HepG2 (cell line): ENCODE measurements around the gene NTRK2. TPM values are rescaled to one million over a fixed set of nuclear protein-coding genes. Genes with fewer than 3 reads are reported as not detected.

Source experiments
- ATAC-seq: fragments of 200-7000 bp; cut with Tn5 transposase; 3 replicates; pipeline ENCODE4 v1.9.1; 2020; ENCODE audit warnings: mild to moderate bottlenecking, moderate library complexity
- BruUV-seq: library from RNA; stranded (reverse); fragments of 400-500 nt; replicated peaks from 2 replicates; lab custom pipeline; 2021; lab: Mats Ljungman, UMichigan
- CTCF ChIA-PET: fragments of 300-600 bp; formaldehyde crosslinking; extraction: SDS; loops from one replicate; lab custom pipeline; 2021; ENCODE audit warnings: low total read pairs, inconsistent platforms, low intra/inter-chr PET ratio; lab: Yijun Ruan, JAX
- POLR2A ChIA-PET: fragments of 350-600 bp; sonication (Branson Sonifier 250); formaldehyde crosslinking; loops from one replicate; lab custom pipeline; 2020; ENCODE audit warnings: antibody characterized with exemption, inconsistent platforms; lab: Yijun Ruan, JAX
- DNase-seq: peaks from one replicate; pipeline ENCODE4 v3.0.0-alpha.2; 2015; ENCODE audit warnings: low spot score
- FAIRE-seq: peaks from 3 replicates; lab custom pipeline; 2011; peaks lifted over from hg19 to GRCh38; lab: Jason Lieb, UNC
- H2AFZ ChIP-seq: one replicate; pipeline ENCODE4 v1.6.1; 2011; ENCODE audit warnings: low read length, inconsistent platforms
- H3K27ac ChIP-seq: fragments of 300-600 bp; 3 replicates; pipeline ENCODE4 v1.8.0; 2011; ENCODE audit warnings: mixed run types, mild to moderate bottlenecking, mixed read lengths, low read length, inconsistent platforms; ENCODE audit not compliant: insufficient read depth; ENCODE audit errors: extremely low read length
- H3K27me3 ChIP-seq, 2 experiments: fragments of 200-600 bp in 1 of 2; 2 replicates in 1 of 2; 3 replicates in 1 of 2; pipeline versions ENCODE4 v1.6.0 to v1.8.0; 2011; ENCODE audit warnings: low read length in 2 of 2, mild to moderate bottlenecking in 2 of 2, moderate library complexity in 2 of 2, inconsistent platforms in 1 of 2; ENCODE audit not compliant: insufficient read depth in 2 of 2, control insufficient read depth in 1 of 2
- H3K36me3 ChIP-seq, 2 experiments: fragments of 200-600 bp in 1 of 2; replicated peaks in 1 of 2; 2 replicates in 1 of 2; 3 replicates in 1 of 2; pipeline versions ENCODE4 v1.5.1 to v1.8.0; 2011; ENCODE audit warnings: low read length in 2 of 2, inconsistent platforms in 1 of 2; ENCODE audit not compliant: insufficient read depth in 2 of 2, control insufficient read depth in 1 of 2
- H3K4me1 ChIP-seq: 2 replicates; pipeline ENCODE4 v1.5.1; 2012; ENCODE audit warnings: low read length, inconsistent platforms; ENCODE audit not compliant: insufficient read depth
- H3K4me2 ChIP-seq: 2 replicates; pipeline ENCODE4 v1.6.0; 2011; ENCODE audit warnings: low read depth, low read length, inconsistent platforms
- H3K4me3 ChIP-seq, 3 experiments: fragments of 200-600 bp in 1 of 3; sonication (generic), shearing (Covaris generic) in 1 of 3; replicated peaks in 1 of 3; 2 replicates each; pipeline ENCODE4 v1.5.1; 2011 to 2016; ENCODE audit warnings: low read length in 3 of 3, inconsistent platforms in 2 of 3, low read depth in 2 of 3, mild to moderate bottlenecking in 2 of 3, control low read depth in 1 of 3, mixed read lengths in 1 of 3; ENCODE audit not compliant: insufficient read depth in 1 of 3
- H3K79me2 ChIP-seq: one replicate; pipeline ENCODE4 v1.6.1; 2011; ENCODE audit warnings: low read length, inconsistent platforms; ENCODE audit not compliant: insufficient read depth
- H3K9ac ChIP-seq: 2 replicates; pipeline ENCODE4 v1.6.0; 2011; ENCODE audit warnings: mild to moderate bottlenecking, low read depth, low read length, inconsistent platforms; ENCODE audit not compliant: insufficient read depth
- H3K9me3 ChIP-seq: 2 replicates; pipeline ENCODE4 v1.5.1; 2012; ENCODE audit warnings: mild to moderate bottlenecking, low read length
- H4K20me1 ChIP-seq: 2 replicates; pipeline ENCODE4 v1.6.0; 2011; ENCODE audit warnings: inconsistent platforms, mild to moderate bottlenecking, low read length, moderate library complexity; ENCODE audit not compliant: insufficient read depth
- ATF1 ChIP-seq: IDR thresholded peaks from 2 replicates; pipeline ENCODE4 v1.6.1; 2016; ENCODE audit warnings: mild to moderate bottlenecking, control low read depth
- MEIS1 ChIP-seq: sonication (generic); formaldehyde crosslinking; IDR thresholded peaks from 2 replicates; pipeline ENCODE4 v1.9.0; 2021; ENCODE audit warnings: mild to moderate bottlenecking, missing genetic modification reagents, moderate library complexity, borderline replicate concordance
- PTBP1 ChIP-seq: fragments of 200-400 bp; formaldehyde crosslinking; IDR thresholded peaks from 2 replicates; pipeline ENCODE4 v1.6.1; 2018; ENCODE audit warnings: low read length, low read depth; ENCODE audit not compliant: poor library complexity, severe bottlenecking
- RORA ChIP-seq: sonication (generic); formaldehyde crosslinking; IDR thresholded peaks from 2 replicates; pipeline ENCODE4 v1.5.0; 2020; ENCODE audit warnings: mild to moderate bottlenecking, missing genetic modification reagents, moderate library complexity
- SETDB1 ChIP-seq: sonication (generic); formaldehyde crosslinking; IDR thresholded peaks from 2 replicates; pipeline ENCODE4 v1.5.1; 2020; ENCODE audit warnings: missing genetic modification reagents, mild to moderate bottlenecking, borderline replicate concordance
- SMARCC2 ChIP-seq: fragments of 450-650 bp; IDR thresholded peaks from 2 replicates; pipeline ENCODE4 v1.6.1; 2017; ENCODE audit warnings: antibody characterized with exemption, mild to moderate bottlenecking
- SOX5 ChIP-seq: IDR thresholded peaks from 2 replicates; pipeline ENCODE4 v1.6.1; 2016; ENCODE audit warnings: borderline replicate concordance
- SP2 ChIP-seq: sonication (generic); formaldehyde crosslinking; IDR thresholded peaks from 2 replicates; pipeline ENCODE4 v1.5.1; 2020; ENCODE audit warnings: mild to moderate bottlenecking, missing genetic modification reagents
- WGBS: methylation state at CpG from one replicate; pipeline ENCODE4 v1.1.6; 2017; ENCODE audit warnings: low lambda C conversion rate; 5-methylcytosine and 5-hydroxymethylcytosine counted together
- in situ Hi-C: cut with HindIII; loops from 2 replicates; pipeline ENCODE4 v1.10.0; 2017; ENCODE audit warnings: low pct_unique_long_range_greater_than_20kb; ENCODE audit not compliant: extremely low pct_ligation_motif_present
- intact Hi-C: fragments of 100-400 bp; cut with micrococcal nuclease; formaldehyde crosslinking; loops from one replicate; pipeline ENCODE4 v1.10.0; 2022; ENCODE audit not compliant: unreplicated experiment
- polyA plus RNA-seq, 8 experiments: library from polyadenylated mRNA; depleted of rRNA in 3 of 8; stranded (reverse) in 7 of 8; unstranded in 1 of 8; fragments of >200 nt; fragmentation: Illumina TruSeq in 4 of 8; extraction: Trizol in 4 of 8; gene quantifications; 2 replicates each; pipeline versions ENCODE4 v1.2.1 to v1.2.3, GENCODE V29; 2011 to 2016; ENCODE audit warnings: low read depth in 4 of 8, missing spikeins in 1 of 8, mixed read lengths in 1 of 8; ENCODE audit not compliant: insufficient read depth in 1 of 8
- total RNA-seq, 5 experiments: library from RNA; depleted of rRNA; stranded (reverse); fragments of >200 nt; fragmentation: Illumina TruSeq; extraction: Trizol; gene quantifications; 2 replicates each; pipeline ENCODE4 v1.2.3, GENCODE V29; 2016; ENCODE audit warnings: low read depth in 1 of 5
- TF ChIP-seq, protein P1 (sequence below): IDR thresholded peaks from 2 replicates; pipeline ENCODE4 v1.6.1; 2016; ENCODE audit warnings: low read depth
- TF ChIP-seq, protein P2 (sequence below): sonication (generic); formaldehyde crosslinking; IDR thresholded peaks from 2 replicates; pipeline ENCODE4 v1.4.0; 2020; ENCODE audit warnings: missing genetic modification reagents
- TF ChIP-seq, protein P3 (sequence below): IDR thresholded peaks from 2 replicates; pipeline ENCODE4 v1.6.1; 2012; ENCODE audit warnings: inconsistent platforms
- TF ChIP-seq, protein P4 (sequence below): fragments of 450-650 bp; IDR thresholded peaks from 2 replicates; pipeline ENCODE4 v1.6.1; 2016

Gene NTRK2
- total and polyA plus RNA-seq, 2 of the 13 experiments (the other 11 are each of a cell fraction or from before 2014, with no cell fraction given), result not detected

DNA sequence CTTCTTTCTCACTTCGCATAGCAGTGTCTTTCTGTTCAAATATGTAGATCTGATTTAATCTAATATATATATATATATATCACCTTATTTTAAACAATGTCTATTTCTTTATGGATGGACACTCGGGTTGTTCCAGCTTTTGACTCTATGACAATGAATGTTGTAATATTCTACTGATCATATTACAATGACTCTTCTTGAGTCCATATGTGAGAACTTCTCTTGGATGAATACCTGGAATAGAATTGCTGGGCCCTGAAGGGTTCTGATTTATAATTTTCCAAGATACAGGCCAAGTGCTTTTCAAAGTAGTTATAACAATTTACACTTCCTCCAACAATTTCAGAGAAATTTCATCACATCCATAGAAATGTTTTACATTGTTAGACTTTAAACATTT lies 28.8 kb downstream of the NTRK2 start:
- 4% methylated on average over 2 of the region's 2 CpGs for WGBS
- TF ChIP-seq MEIS1 (no peak), SP2 (no peak)
- Histone ChIP-seq H3K9ac (no peak overlapping the region), H2AFZ (no peak overlapping the region), H4K20me1 (no peaks in the 10 kb centered on the region), H3K4me1 (no peaks in the 10 kb centered on the region), H3K36me3 (no peaks in the 10 kb centered on the region), H3K4me2 (no peak overlapping the region), H3K27ac (no peak overlapping the region), H3K4me3 (no peak overlapping the region), H3K27me3 (no peaks in the 10 kb centered on the region; a peak in 1 of 5 replicates), H3K79me2 (no peaks in the 10 kb centered on the region), H3K9me3 (no peaks in the 10 kb centered on the region)
- ChIA-PET POLR2A (no interaction called here), CTCF (no interaction called here)
- no peak for DNase-seq
- intact Hi-C loops, result no loop called here
- BruUV-seq, result no TSS peak
- no peak for ATAC-seq
- in situ Hi-C loops, result loop anchor here (25.0 kb wide), 1 partner anchor 564 kb away; no protein-coding TSS in a partner anchor
- no peak for FAIRE-seq

DNA sequence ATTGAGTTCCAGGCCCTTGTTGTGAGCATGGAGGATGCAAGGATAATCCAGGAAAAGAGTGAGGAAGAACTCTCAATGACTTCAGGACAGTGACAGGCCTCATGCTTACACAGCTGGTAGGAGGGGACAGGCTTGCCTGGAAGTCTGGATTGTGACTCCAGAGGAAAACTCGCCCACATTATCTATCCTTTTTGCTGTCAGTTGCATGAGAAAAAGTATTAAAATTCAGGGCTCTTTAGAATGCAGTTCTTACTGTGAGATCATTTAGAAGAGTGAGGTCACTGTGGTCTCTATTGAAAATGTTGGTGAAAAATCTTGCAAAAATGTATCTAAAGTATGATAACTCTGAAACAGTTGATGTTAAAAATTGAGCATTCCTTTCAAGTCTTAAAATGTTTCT lies 30.5 kb downstream of the NTRK2 start:
- ATAC-seq (no peak), FAIRE-seq (no peak), DNase-seq (no peak)
- no peak overlapping the region for H2AFZ ChIP-seq
- no peaks in the 10 kb centered on the region for H4K20me1 ChIP-seq
- TF ChIP-seq, protein P1, sequence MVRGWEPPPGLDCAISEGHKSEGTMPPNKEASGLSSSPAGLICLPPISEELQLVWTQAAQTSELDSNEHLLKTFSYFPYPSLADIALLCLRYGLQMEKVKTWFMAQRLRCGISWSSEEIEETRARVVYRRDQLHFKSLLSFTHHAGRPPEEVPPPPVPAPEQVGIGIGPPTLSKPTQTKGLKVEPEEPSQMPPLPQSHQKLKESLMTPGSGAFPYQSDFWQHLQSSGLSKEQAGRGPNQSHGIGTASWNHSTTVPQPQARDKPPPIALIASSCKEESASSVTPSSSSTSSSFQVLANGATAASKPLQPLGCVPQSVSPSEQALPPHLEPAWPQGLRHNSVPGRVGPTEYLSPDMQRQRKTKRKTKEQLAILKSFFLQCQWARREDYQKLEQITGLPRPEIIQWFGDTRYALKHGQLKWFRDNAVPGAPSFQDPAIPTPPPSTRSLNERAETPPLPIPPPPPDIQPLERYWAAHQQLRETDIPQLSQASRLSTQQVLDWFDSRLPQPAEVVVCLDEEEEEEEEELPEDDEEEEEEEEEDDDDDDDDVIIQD (CRISPR knock-in tag), result no peak
- TF ChIP-seq, protein P2, sequence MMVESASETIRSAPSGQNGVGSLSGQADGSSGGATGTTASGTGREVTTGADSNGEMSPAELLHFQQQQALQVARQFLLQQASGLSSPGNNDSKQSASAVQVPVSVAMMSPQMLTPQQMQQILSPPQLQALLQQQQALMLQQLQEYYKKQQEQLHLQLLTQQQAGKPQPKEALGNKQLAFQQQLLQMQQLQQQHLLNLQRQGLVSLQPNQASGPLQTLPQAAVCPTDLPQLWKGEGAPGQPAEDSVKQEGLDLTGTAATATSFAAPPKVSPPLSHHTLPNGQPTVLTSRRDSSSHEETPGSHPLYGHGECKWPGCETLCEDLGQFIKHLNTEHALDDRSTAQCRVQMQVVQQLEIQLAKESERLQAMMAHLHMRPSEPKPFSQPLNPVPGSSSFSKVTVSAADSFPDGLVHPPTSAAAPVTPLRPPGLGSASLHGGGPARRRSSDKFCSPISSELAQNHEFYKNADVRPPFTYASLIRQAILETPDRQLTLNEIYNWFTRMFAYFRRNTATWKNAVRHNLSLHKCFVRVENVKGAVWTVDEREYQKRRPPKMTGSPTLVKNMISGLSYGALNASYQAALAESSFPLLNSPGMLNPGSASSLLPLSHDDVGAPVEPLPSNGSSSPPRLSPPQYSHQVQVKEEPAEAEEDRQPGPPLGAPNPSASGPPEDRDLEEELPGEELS (CRISPR knock-in tag), result no peak
- TF ChIP-seq, protein P3, sequence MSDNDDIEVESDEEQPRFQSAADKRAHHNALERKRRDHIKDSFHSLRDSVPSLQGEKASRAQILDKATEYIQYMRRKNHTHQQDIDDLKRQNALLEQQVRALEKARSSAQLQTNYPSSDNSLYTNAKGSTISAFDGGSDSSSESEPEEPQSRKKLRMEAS, result no peak
- TF ChIP-seq, protein P4, sequence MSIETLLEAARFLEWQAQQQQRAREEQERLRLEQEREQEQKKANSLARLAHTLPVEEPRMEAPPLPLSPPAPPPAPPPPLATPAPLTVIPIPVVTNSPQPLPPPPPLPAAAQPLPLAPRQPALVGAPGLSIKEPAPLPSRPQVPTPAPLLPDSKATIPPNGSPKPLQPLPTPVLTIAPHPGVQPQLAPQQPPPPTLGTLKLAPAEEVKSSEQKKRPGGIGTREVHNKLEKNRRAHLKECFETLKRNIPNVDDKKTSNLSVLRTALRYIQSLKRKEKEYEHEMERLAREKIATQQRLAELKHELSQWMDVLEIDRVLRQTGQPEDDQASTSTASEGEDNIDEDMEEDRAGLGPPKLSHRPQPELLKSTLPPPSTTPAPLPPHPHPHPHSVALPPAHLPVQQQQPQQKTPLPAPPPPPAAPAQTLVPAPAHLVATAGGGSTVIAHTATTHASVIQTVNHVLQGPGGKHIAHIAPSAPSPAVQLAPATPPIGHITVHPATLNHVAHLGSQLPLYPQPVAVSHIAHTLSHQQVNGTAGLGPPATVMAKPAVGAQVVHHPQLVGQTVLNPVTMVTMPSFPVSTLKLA, result no peak
- no peak for TF ChIP-seq SETDB1 (CRISPR knock-in tag)
- no peak for TF ChIP-seq RORA (CRISPR knock-in tag)
- no peak for TF ChIP-seq ATF1
- TF ChIP-seq SOX5 (CRISPR knock-in tag), result no peak
- no peak for TF ChIP-seq SMARCC2
- no peak for TF ChIP-seq PTBP1
- no peaks in the 10 kb centered on the region; a peak in 1 of 5 replicates for H3K27me3 ChIP-seq
- no peak overlapping the region for H3K9ac ChIP-seq
- no peaks in the 10 kb centered on the region for H3K9me3 ChIP-seq
- POLR2A ChIA-PET, result no interaction called here
- no peaks in the 10 kb centered on the region for H3K79me2 ChIP-seq
- H3K27ac ChIP-seq, result no peak overlapping the region
- H3K4me2 ChIP-seq, result no peak overlapping the region
- CTCF ChIA-PET, result no interaction called here
- no peaks in the 10 kb centered on the region for H3K4me1 ChIP-seq
- H3K36me3 ChIP-seq, result no peaks in the 10 kb centered on the region
- 0% methylated on average over 1 of the region's 1 CpG for WGBS
- no TSS peak for BruUV-seq
- no peak overlapping the region for H3K4me3 ChIP-seq
- in situ Hi-C loops, result loop anchor here (25.0 kb wide), 1 partner anchor 562 kb away; no protein-coding TSS in a partner anchor
- intact Hi-C loops, result no loop called here
